HG03135 (cell line): Measurements from ENCODE around the gene TBCC.

Experiments used
- ATAC-seq: cut with Tn5 transposase; IDR thresholded peaks from one replicate; pipeline ENCODE4 v1.9.1; 2021; ENCODE audit warnings: mild to moderate bottlenecking, moderate library complexity; ENCODE audit not compliant: unreplicated experiment

Gene TBCC, protein sequence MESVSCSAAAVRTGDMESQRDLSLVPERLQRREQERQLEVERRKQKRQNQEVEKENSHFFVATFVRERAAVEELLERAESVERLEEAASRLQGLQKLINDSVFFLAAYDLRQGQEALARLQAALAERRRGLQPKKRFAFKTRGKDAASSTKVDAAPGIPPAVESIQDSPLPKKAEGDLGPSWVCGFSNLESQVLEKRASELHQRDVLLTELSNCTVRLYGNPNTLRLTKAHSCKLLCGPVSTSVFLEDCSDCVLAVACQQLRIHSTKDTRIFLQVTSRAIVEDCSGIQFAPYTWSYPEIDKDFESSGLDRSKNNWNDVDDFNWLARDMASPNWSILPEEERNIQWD

DNA sequence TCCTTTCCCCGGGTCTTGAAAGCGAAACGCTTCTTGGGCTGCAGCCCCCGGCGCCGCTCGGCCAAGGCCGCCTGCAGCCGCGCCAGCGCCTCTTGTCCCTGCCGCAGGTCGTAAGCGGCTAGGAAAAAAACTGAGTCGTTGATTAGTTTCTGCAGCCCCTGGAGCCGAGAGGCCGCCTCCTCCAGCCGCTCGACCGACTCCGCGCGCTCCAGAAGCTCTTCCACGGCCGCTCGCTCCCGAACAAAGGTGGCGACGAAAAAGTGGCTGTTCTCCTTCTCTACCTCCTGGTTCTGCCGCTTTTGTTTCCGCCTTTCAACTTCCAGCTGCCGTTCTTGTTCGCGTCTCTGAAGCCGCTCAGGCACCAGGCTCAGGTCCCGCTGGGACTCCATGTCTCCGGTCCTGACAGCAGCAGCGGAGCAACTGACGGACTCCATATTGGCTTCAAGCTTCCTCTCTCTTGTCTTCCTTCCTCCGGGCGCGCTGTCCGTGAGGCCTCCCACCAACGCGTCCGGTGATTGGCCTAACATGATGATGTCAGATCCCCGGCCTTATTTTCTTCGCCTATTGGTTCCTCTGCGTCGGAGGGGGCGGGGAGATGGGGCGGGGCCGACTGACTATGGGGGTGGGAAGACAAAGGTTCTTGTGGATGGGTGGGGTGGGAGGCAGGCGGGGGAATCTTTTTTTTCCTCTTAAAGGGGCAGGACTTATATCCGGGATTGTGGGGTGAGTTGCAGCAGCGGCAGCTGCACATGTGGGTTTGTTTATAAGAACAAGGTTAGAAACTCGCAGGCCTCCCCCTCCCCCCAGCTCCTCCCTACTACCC is at the start of gene TBCC:
TSS of gene TBCC (minus strand) at position 464 of the 823 bp plus-strand sequence. CDS start at position 434, 30 bp downstream.
- ATAC-seq: peak; percentile 69

DNA sequence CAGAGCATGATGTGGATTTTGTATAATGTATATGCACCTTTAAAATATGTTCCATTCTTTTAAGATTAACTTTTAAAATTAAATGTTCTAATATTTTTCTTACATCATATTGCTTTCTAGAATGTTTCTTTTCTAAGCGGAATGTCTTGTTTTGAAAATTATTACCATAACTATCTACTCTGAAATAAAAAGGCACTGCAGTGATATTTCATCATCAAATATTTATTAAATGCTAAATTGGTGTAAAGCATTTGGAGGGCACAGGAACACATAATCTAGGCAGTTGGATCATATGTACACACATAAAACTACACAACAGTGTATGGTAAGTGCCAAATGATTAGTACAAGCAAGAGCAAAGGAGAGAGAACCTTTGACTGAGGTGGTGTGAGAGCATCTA is 49.7 kb upstream of the TBCC start:
- no peak for ATAC-seq

DNA sequence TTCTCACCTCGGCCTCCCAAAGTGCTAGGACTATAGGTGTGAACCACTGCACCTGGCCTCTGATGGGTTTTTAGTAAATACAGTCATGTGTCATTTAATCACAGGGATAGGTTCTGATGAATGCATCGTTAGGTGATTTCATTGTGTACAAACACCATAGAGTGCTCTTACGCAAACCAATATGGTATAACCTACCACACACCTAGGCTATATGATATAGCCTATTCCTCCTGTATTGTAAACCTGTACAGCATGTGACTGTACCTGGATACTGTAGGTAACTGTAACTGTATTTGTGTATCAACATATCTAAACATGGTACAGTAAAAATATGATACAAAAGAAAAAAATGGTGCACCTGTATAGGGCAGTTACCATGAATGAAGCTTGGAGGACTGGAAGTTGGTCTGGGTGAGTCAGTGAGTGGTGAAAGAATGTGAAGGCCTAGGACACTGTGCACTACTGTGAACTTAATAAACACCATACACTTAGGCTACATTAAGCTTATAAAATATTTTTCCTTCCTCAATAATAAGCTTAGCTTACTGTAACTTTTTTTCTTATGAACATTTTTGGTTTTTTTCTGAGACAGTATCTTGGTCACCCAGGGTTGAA is 45.9 kb upstream of the TBCC start:
- ATAC-seq: no peak

- no peak for ATAC-seq
Measured at GRCh38 chr6:42790549-42791181, 44.8 kb upstream of the TBCC start.

DNA sequence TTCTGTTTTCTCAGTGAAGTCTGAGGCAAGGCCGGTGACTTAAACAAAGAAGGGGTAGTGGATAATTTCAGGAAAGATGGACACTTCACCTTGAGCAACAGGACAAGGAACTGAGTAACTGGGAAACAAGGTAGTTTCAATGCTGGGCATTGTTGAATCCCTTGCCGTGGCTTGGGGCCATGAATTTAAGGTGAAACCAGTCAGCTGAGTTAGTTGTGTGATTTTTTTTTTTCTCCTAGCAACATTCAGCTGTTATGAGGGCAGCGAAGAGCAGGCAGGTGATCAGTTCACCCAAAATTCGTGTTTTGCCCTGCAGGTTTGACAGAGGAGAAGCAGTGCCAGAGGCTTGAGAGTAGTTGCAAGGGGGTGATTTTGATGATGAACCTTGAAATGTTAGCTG is 42.8 kb upstream of the TBCC start:
- ATAC-seq: no peak

DNA sequence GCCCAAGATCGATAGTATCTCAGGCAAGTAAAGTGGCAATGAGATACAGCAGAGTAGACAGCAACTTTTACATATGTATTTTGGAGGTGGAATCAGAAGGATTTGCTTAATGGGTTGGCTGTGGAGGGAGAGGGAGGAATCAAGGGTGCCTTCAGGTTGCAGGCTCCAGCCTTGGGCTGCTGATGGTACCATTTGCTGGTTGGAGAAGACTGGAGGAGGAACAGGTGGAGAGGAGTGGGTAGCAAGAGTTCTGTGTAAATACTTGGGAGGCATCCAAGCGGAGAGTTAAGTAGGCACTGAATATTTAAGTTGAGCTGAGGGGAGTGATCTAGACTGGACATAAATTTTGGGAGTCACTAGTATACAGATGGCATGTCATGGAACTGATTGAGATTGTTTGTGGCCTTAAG is 41.2 kb upstream of the TBCC start:
- no peak for ATAC-seq

GRCh38 chr6:42786525-42786985 is 40.7 kb upstream of the TBCC start:
- ATAC-seq: no peak

DNA sequence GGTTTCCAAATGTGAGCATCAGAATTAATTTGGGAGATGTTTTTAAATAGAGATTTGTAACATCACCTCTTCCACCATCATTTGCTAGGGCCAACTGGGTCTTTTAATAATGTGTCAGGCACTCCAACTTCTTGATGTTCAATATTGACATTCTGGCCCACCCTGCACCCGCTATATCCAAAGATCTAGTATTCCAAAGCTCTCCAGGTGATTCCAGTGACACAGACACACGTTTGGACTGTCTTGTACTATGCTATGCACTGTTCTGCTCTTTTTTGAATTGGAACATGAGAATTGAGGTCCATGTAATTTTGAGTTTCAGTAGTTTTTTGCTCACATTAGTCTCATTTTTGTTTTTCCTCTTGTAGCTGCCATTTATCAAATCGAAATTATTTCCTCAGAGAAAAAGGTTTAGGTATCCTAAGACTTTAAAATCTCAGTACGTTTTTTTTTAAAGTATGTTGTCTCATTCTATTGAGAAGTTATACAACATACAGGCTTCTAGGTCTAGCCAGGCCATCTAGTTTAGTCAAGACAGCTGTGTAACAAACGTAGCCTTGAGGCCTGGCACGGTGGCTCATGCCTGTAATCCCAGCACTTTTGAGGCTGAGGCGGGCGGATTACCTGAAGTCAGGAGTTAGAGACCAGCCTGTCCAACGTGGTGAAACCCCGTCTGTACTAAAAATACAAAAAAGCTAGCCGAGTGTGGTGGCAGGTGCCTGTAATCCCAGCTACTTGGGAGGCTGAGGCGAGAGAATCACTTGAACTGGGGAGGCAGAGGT is 39.0 kb upstream of the TBCC start:
- no peak for ATAC-seq

DNA sequence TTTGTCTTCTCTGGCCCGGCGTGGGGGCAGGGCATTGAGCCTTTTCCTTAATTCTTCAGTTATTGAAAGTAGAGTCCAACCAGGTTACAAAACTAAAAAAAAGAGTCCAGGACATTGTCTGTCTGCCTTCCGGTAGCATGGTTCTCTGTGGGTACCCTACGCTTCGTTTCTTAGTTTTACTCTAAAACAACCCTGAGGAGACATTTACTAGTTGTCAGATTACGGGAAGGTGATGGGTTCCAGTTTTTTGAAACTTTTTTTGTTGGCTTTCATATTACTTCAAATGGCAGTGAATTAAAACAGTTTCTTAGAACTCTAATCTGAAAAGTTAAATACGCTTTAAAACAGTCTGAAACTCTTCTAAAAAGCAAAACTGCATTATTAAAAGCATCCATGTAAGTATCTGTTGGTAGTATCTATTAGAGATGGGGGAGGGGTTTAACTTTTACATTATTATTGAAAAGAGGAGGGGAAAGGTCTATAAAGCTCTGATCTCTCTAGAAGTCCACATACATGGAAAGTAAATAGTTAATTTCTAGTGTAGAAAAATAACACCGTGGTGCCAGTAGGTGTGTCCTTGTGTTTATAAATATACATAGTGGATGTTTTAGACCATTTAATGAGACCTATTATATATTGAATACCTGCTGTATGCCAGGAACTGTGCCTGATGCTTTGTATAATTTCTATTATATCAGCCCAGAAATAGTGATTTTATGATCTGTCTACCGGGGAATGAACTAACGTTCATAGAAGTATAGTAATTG is 38.2 kb upstream of the TBCC start:
- no peak for ATAC-seq

DNA sequence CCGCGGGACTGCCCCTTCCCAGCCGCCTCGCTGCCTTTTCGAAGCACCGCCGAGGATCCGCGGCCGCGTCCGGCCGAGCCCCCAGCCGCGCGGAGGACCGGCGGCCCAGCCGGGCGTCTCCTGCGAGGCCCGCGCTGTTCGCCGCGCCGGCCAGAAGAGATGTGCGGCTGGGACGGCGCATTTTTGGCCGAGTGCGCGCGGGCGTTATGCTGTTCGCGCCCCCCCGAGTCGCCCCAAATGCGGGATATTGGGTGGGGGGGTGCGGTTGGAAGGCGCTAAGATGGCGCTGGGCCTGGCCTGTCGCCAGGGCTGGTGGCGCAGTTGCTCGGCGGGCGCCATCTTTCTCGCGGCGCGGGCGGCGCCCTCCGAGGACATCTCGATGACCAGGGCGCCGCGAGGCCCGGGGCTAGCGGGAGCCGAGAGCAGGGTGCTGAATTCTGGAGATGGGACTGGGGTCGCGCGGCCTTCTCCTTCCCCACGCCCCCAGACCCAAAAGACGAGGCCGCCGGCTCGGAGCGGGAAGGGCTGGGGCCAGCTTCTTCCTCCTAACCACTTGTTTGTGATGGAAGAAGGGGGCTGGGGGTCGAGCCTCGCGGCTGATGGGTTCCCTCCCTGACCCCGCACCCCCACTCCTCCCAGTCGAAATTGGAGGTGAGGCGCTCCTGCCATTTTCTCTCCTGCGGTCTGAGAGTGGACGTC is 37.4 kb upstream of the TBCC start:
- peak; percentile 58 for ATAC-seq

DNA sequence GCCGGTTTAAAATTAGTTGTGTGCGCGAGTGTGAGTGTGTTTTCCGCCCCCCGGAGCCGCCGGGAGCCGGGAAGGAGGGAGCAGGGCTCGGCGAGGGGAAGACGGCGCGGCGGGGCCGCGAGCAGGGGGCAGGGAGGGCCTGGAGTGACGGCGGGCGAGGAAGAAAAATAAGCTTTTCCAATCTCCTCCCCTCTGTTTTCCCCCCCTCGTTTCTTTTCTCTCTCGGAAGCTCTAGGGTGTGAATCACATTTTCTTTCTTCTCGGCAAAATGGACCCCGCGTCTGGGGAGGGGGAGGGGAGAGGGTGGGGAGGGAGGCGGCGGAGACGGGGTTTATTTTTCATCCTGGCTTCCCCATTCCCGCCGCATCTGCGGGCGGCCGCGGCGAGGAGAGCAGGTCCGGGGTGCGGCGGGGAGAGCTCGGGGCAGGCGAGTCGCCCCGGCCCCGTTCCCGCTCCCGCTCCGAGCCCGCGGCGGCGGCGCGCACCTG is 36.8 kb upstream of the TBCC start:
- ATAC-seq: peak; percentile 11

GRCh38 chr6:42781796-42782688 is 36.1 kb upstream of the TBCC start, which contains the start of gene BICRAL:
TSS of gene BICRAL (plus strand) at chr6:42782052. CDS start at chr6:42822023, 39,971 bp downstream.
- no peak for ATAC-seq

- no peak for ATAC-seq
Measured at GRCh38 chr6:42781546-42781795, 35.6 kb upstream of the TBCC start.

- ATAC-seq: no peak
Measured at GRCh38 chr6:42779521-42779920, 33.6 kb upstream of the TBCC start.

GRCh38 chr6:42778122-42778521 is 32.2 kb upstream of the TBCC start:
- ATAC-seq: no peak

GRCh38 chr6:42777126-42777822 is 31.4 kb upstream of the TBCC start:
- no peak for ATAC-seq

DNA sequence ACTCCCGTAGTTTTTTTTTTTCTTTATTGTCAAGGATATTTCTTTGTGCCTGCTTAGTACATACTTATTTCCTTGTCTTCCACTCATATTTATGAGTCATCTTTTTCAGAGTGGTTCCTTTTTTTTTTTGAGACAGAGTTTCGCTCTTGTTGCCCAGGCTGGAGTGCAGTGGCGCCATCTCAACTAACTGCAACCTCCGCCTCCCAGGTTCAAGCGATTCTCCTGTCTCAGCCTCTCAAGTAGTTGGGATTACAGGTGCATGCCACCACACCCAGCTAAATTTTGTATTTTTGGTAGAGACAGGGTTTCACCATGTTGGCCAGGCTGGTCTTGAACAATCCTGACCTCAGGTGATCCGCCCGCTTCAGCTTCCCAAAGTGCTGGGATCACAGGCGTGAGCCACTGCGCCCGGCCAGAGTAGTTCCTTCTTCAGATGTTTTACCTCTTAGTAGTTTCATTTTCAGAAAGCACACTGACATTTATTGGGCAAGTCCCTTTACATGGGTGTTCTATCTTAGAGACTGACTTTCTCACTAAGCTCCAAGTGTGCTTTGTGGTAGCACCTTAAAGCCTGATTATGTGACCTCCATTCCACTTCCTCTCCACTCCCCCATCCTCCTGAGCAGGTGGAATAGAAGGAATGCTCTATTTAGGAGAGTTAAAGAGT is 29.1 kb upstream of the TBCC start:
- peak; percentile 41 for ATAC-seq
